Common myeloid progenitor, CD34-positive (primary cell): ENCODE measurements around the gene MIA3.

Source experiments
- CTCF ChIA-PET: fragments of 350-600 bp; sonication (Branson Sonifier 250); formaldehyde crosslinking; loops from one replicate; lab custom pipeline; 2021; ENCODE audit warnings: antibody characterized with exemption; lab: Charles Lee
- POLR2A ChIA-PET: fragments of 350-600 bp; sonication (Branson Sonifier 250); formaldehyde crosslinking; loops from one replicate; lab custom pipeline; 2021; ENCODE audit warnings: antibody characterized with exemption; lab: Charles Lee
- DNase-seq, 3 donors: peaks; one replicate each; pipeline versions ENCODE4 v3.0.0 to v3.0.0-alpha.2; 2013
- H3K27ac ChIP-seq, 2 experiments: 1 replicate in 1 of 2; 2 replicates in 1 of 2; pipeline ENCODE4 v1.7.0; 2013; ENCODE audit warnings: inconsistent platforms in 2 of 2, low read length in 2 of 2, mild to moderate bottlenecking in 2 of 2, low read depth in 1 of 2, moderate library complexity in 1 of 2; ENCODE audit not compliant: severe bottlenecking in 2 of 2, insufficient read depth in 1 of 2, poor library complexity in 1 of 2
- H3K27me3 ChIP-seq, 5 experiments: replicated peaks in 2 of 5; 1 replicate in 3 of 5; 2 replicates in 2 of 5; pipeline versions ENCODE4 v1.6.1 to v1.7.0; 2013; ENCODE audit warnings: low read length in 4 of 5, mild to moderate bottlenecking in 2 of 5, moderate library complexity in 2 of 5, inconsistent platforms in 1 of 5; ENCODE audit not compliant: insufficient read depth in 5 of 5, control insufficient read depth in 4 of 5
- H3K36me3 ChIP-seq, 4 experiments: 1 replicate in 2 of 4; 2 replicates in 2 of 4; pipeline versions ENCODE4 v1.6.1 to v1.7.0; 2013; ENCODE audit warnings: low read length in 3 of 4, control low read depth in 1 of 4, mild to moderate bottlenecking in 1 of 4; ENCODE audit not compliant: control insufficient read depth in 4 of 4, insufficient read depth in 4 of 4
- H3K4me1 ChIP-seq, 4 experiments: 1 replicate in 3 of 4; 2 replicates in 1 of 4; pipeline versions ENCODE4 v1.6.1 to v1.7.1; 2013; ENCODE audit warnings: low read length in 3 of 4, mild to moderate bottlenecking in 3 of 4, control low read depth in 1 of 4, inconsistent platforms in 1 of 4, moderate library complexity in 1 of 4; ENCODE audit not compliant: control insufficient read depth in 4 of 4, insufficient read depth in 4 of 4; ENCODE audit errors: control extremely low read depth in 1 of 4
- H3K4me3 ChIP-seq, 7 experiments: 1 replicate in 4 of 7; 2 replicates in 3 of 7; pipeline versions ENCODE4 v1.5.1 to v1.7.0; 2013; ENCODE audit warnings: mild to moderate bottlenecking in 7 of 7, low read length in 6 of 7, moderate library complexity in 6 of 7, inconsistent platforms in 2 of 7, low read depth in 2 of 7, control low read depth in 1 of 7; ENCODE audit not compliant: insufficient read depth in 4 of 7, control insufficient read depth in 1 of 7; ENCODE audit errors: extremely low read depth in 1 of 7
- H3K9me3 ChIP-seq, 5 experiments: 1 replicate in 4 of 5; 2 replicates in 1 of 5; pipeline versions ENCODE4 v1.6.1 to v1.7.1; 2013; ENCODE audit warnings: low read length in 4 of 5, mild to moderate bottlenecking in 2 of 5, inconsistent platforms in 1 of 5, low read depth in 1 of 5, moderate library complexity in 1 of 5; ENCODE audit not compliant: control insufficient read depth in 4 of 5, insufficient read depth in 2 of 5; ENCODE audit errors: control extremely low read depth in 1 of 5
- WGBS: methylation state at CpG from one replicate; pipeline ENCODE4 v1.1.5; 2013; ENCODE audit not compliant: insufficient coverage; 5-methylcytosine and 5-hydroxymethylcytosine counted together

The MIA3 gene

DNA sequence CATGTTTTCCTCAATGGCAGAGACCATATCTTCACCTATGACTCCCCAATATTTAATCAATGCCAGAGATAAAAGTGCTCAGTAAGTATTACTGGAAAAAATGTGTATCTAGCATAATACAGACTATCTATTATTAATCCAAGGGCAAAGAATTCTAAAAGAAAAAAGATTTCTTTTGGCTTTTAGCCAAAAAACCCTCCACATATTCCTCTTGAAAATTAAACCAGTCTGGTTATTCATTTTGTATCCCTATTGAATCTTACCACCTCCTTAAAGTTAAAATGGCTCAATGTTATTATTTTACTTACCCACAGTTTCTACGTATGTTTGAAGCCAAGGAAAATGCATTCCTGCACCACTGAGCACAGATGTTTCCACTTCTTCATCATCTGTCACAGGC is 29.8 kb upstream of the MIA3 start:
- Histone ChIP-seq H3K9me3 (no peaks in the 10 kb centered on the region), H3K36me3 (peaks cover 3 to 20% (median 8%) of the 10 kb centered on the region in 4 experiments), H3K4me3 (no peak overlapping the region), H3K27me3 (no peaks in the 10 kb centered on the region), H3K4me1 (peaks cover 11 to 17% (median 13%) of the 10 kb centered on the region in 4 experiments), H3K27ac (no peak overlapping the region)
- 80% methylated on average over 1 of the region's 1 CpG for WGBS
- no peak for DNase-seq
- POLR2A ChIA-PET = no interaction called here
- CTCF ChIA-PET = no interaction called here

DNA sequence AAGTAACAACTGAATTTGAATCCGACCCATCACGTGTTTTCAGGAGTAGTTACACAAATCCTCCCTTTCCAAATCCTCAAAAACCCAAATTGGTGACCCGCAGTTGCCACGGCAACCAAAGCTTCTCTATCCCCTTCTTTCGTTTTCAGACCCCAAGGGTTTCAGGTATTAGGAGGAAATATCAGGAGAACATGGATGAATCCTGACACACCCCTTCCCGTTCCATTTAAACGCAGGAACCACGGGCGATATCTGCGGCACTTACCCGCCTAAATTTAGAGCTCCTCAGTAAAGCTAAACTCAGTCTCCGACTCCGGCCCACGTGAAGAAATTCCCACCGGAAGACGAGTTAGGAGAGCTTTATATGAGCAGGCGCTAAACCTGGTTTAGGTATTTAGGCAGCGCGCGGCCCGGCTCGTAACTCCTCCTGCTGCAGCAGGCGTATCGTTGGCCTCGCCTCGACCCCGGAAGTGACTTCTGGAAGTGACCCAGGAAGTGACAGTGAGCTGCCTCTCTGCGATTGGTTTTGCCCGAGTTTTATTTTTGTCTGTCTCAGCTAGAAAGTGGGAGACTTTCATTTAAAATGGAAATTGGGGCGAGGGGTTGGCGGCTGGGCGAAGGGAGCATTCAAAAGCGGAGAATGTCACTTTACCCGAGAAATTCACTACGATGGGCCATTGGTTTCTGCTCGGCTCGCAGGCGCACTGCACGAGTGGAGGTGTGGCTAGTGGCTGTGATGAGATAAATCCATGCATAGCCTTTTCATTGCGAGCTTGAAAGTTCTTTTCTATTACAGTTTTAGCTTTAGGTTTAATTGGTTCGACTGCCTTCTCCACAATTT is 28.2 kb upstream of the MIA3 start, which contains the start of gene TAF1A:
Gene TAF1A, minus strand, starts transcription at position 472 of the 841 bp plus-strand sequence.
- POLR2A ChIA-PET = no interaction called here

DNA sequence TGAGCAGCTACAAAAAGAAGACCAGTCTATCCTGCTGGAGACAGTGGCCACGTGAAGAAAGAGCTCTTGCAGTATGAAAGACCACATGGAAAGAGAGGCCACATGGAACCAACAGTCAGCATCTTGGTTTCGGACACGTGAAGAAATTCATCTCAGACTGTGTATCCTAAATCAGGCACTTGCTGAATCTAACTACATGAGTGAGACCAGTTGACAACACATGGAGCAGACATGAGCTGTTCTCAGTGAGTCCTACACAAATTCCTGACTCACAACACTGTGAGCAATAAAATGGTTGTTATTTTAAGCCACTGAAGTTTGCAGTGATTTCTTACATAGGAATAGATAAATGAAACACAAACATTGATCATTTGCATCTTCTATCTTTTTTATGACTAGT is 25.7 kb upstream of the MIA3 start:
- peaks cover 11 to 17% (median 13%) of the 10 kb centered on the region in 4 experiments for H3K4me1 ChIP-seq
- peaks cover 0 to 3% (median 2%) of the 10 kb centered on the region in 4 experiments for H3K36me3 ChIP-seq
- ChIA-PET POLR2A (interaction anchor here (0.5 kb wide), 1 partner anchor 142 kb away, joined by 3 read pairs; no protein-coding TSS in a partner anchor), CTCF (interaction anchor here (0.6 kb wide), 1 partner anchor 42 kb away, joined by 3 read pairs; no protein-coding TSS in a partner anchor)
- peaks cover 0 to 4% (median 0%) of the 10 kb centered on the region in 5 experiments for H3K9me3 ChIP-seq
- no peaks in the 10 kb centered on the region for H3K27me3 ChIP-seq
- H3K27ac ChIP-seq = no peak overlapping the region
- WGBS = 89% methylated on average over 3 of the region's 3 CpGs
- no peak for DNase-seq
- no peak overlapping the region for H3K4me3 ChIP-seq

More for the DNA sequence above, 28.2 kb upstream of the MIA3 start, which contains the start of gene TAF1A:
- CTCF ChIA-PET = interaction anchor here (1.0 to 1.1 kb wide), 2 partner anchors 20 to 30 kb away, joined by 3 to 5 read pairs; no protein-coding TSS in a partner anchor
- peak; percentile 77 to 93 (median 86) for DNase-seq
- Histone ChIP-seq H3K27me3 (no peaks in the 10 kb centered on the region), H3K27ac (peak within 1 kb of the TSS; percentile 67 to 86), H3K9me3 (no peaks in the 10 kb centered on the region), H3K36me3 (peaks cover 3 to 13% (median 6%) of the 10 kb centered on the region in 4 experiments), H3K4me1 (peaks cover 11 to 17% (median 13%) of the 10 kb centered on the region in 4 experiments), H3K4me3 (peak within 1 kb of the TSS; percentile 49 to 97 (median 90))
- WGBS = under 1% methylated on average over 30 of the region's 41 CpGs

DNA sequence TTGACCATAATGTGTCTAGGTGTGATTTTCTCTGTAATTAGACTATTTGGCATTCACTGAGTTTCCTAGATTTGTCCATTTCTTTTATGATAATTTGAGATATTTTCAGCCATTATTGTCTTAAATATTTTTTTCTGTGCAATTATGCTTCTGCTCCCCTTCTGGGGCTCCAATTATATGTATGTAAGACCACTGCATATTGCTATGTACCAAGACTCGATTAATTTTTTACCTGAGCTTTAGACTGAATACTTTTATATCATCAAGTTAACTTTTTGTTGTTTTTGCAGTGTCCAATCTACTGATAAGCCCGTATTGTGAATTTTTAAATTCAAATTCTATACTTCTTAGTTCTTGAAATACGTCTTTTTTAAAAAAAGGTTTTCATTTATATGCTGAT is 23.1 kb upstream of the MIA3 start:
- H3K4me3 ChIP-seq = no peak overlapping the region
- ChIA-PET CTCF (no interaction called here), POLR2A (no interaction called here)

DNA sequence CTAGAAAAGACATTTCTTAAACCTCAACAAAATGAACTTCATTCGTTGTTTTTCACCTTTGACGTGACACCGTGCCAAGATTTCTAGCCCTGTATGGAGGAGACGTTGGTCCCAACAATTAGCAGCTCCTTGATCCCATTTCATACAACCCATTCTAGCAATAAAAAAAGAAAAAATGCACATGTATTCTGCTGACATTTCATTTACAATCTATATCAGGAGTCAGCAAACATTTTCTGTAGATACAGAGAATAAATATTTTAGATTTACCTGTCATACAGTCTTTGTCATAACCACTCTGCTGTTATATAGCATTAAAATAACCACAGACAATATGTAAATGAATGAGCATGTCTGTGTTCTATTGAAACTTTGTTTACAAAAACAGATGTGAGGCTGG is 21.2 kb upstream of the MIA3 start:
- POLR2A ChIA-PET = no interaction called here

More for the DNA sequence above, 23.1 kb upstream of the MIA3 start:
- Histone ChIP-seq H3K27me3 (no peaks in the 10 kb centered on the region), H3K4me1 (peaks cover 6 to 8% (median 8%) of the 10 kb centered on the region in 4 experiments), H3K27ac (no peak overlapping the region), H3K36me3 (no peaks in the 10 kb centered on the region), H3K9me3 (peaks cover 0 to 4% (median 0%) of the 10 kb centered on the region in 5 experiments)
- no CpG with 5 or more reads among the region's 3 CpGs for WGBS
- DNase-seq = no peak

DNA sequence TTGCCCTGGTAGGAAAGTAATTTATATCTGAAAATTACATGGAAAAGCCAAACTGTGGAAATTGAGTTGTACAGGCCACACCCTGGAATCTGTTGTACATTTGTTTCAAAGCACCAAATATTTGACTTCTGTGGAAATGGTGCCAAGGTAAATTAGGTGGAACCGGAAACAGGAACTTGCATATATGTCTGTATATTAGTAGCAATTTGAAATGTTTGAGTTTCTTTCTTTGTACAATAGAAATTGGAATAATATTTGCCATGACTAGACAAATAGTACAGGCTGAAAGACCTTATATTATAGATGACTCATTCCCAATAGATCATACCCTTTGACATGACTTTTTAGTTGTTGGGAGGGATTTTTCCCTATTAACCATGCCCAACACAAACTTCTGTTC is 17.6 kb upstream of the MIA3 start:
- Histone ChIP-seq H3K9me3 (peaks cover 0 to 2% (median 0%) of the 10 kb centered on the region in 5 experiments), H3K4me1 (no peaks in the 10 kb centered on the region), H3K36me3 (no peaks in the 10 kb centered on the region), H3K27me3 (no peaks in the 10 kb centered on the region), H3K27ac (no peak overlapping the region), H3K4me3 (no peak overlapping the region)
- ChIA-PET POLR2A (no interaction called here), CTCF (no interaction called here)
- no peak for DNase-seq
- no CpG with 5 or more reads among the region's 1 CpG for WGBS

More for the DNA sequence above, 21.2 kb upstream of the MIA3 start:
- H3K36me3 ChIP-seq = no peaks in the 10 kb centered on the region
- DNase-seq = no peak
- H3K9me3 ChIP-seq = peaks cover 0 to 4% (median 0%) of the 10 kb centered on the region in 5 experiments
- no peaks in the 10 kb centered on the region for H3K4me1 ChIP-seq
- no peak overlapping the region for H3K27ac ChIP-seq
- WGBS = 94% methylated on average over 3 of the region's 4 CpGs
- CTCF ChIA-PET = interaction anchor here (1.6 kb wide), 1 partner anchor 10 kb away, joined by 3 read pairs; no protein-coding TSS in a partner anchor
- no peaks in the 10 kb centered on the region for H3K27me3 ChIP-seq
- no peak overlapping the region for H3K4me3 ChIP-seq

DNA sequence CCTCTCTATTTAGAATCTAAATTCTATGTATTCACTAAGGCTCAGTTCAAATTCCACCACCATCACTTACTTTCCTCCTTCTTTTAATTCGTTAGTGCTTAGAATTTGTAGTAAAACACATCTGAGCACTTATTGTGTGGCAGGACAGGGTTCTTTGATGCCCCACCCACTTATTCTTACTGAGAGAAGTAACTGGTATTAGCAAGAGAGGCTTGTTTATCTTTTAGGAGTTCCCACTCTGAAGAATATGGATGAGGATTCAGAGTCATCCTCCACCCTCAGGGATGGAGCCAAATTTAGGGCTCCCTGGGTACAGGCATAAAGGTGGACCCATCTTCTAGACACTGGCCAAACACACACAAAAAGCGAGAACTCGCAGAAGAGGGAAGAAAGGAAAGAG is 16.6 kb upstream of the MIA3 start:
- ChIA-PET CTCF (no interaction called here), POLR2A (no interaction called here)
- 100% methylated on average over 3 of the region's 3 CpGs for WGBS
- Histone ChIP-seq H3K9me3 (no peaks in the 10 kb centered on the region), H3K4me1 (no peaks in the 10 kb centered on the region), H3K4me3 (no peak overlapping the region), H3K27ac (no peak overlapping the region), H3K27me3 (no peaks in the 10 kb centered on the region), H3K36me3 (no peaks in the 10 kb centered on the region)
- no peak for DNase-seq
